ENCODE data around the gene ALOX12. TPM values are rescaled to one million over a fixed set of nuclear protein-coding genes. Genes with fewer than 3 reads are reported as not detected.

Gene ALOX12
- total RNA-seq, 2 experiments from 2014 or later = not detected

- ChIA-PET POLR2A (no interaction called here), CTCF (ENCODE audit: unreplicated experiment) (no interaction called here)
- no peaks in the 10 kb centered on the region for H3K9me2 ChIP-seq (ENCODE audit: insufficient read depth, low read length)
- BruUV-seq (replicated peaks) = no TSS peak
- no peaks in the 10 kb centered on the region for H3K36me3 ChIP-seq (ENCODE audit: insufficient read depth, low read length)
- peaks cover 2% of the 10 kb centered on the region; the same call in 1 of the 2 replicates for H3K79me2 ChIP-seq (ENCODE audit: insufficient read depth, low read depth, low read length)
- TF ChIP-seq CTCF (conservative IDR thresholded peaks at IDR 0.05; ENCODE audit: low read length) (no peak), EZH2phosphoT487 (IDR thresholded peaks at IDR 0.05; ENCODE audit: borderline replicate concordance, low read depth, low read length) (no peak)
- no peaks in the 10 kb centered on the region for H3K9me3 ChIP-seq (ENCODE audit: low read length)
- no peak overlapping the region for H3K4me3 ChIP-seq (ENCODE audit: low read depth, low read length, poor library complexity, severe bottlenecking)
- H2AFZ ChIP-seq (ENCODE audit: low read length) = no peak overlapping the region
- no peaks in the 10 kb centered on the region for H4K20me1 ChIP-seq (ENCODE audit: insufficient read depth, low read length)
- H3K4me2 ChIP-seq (ENCODE audit: low read length) = no peak overlapping the region
- no peak overlapping the region for H3K27ac ChIP-seq (ENCODE audit: low read depth, low read length, poor library complexity, severe bottlenecking)
- intact Hi-C loops (cut with micrococcal nuclease; ENCODE audit: unreplicated experiment) = no loop called here
- DNase-seq (ENCODE audit: low spot score) = no peak
- peaks cover 30% of the 10 kb centered on the region for H3K4me1 ChIP-seq (ENCODE audit: insufficient read depth, low read length, poor library complexity, severe bottlenecking)
Observed at GRCh38 chr17:7041607-7042500, 46.0 kb downstream of the ALOX12 start.

GRCh38 chr17:7042501-7043181 lies 46.8 kb downstream of the ALOX12 start:
- Histone ChIP-seq H3K4me2 (ENCODE audit: low read length) (no peak overlapping the region), H3K36me3 (ENCODE audit: insufficient read depth, low read length) (no peaks in the 10 kb centered on the region), H3K79me2 (ENCODE audit: insufficient read depth, low read depth, low read length) (no peaks in the 10 kb centered on the region), H3K9me3 (ENCODE audit: low read length) (no peaks in the 10 kb centered on the region), H3K27ac (ENCODE audit: low read depth, low read length, poor library complexity, severe bottlenecking) (no peak overlapping the region), H3K4me1 (ENCODE audit: insufficient read depth, low read length, poor library complexity, severe bottlenecking) (peaks cover 30% of the 10 kb centered on the region), H4K20me1 (ENCODE audit: insufficient read depth, low read length) (no peaks in the 10 kb centered on the region), H3K4me3 (ENCODE audit: low read depth, low read length, poor library complexity, severe bottlenecking) (no peak overlapping the region), H3K9me2 (ENCODE audit: insufficient read depth, low read length) (no peaks in the 10 kb centered on the region), H2AFZ (ENCODE audit: low read length) (no peak overlapping the region)
- TF ChIP-seq EZH2phosphoT487 (IDR thresholded peaks at IDR 0.05; ENCODE audit: borderline replicate concordance, low read depth, low read length) (no peak), CTCF (conservative IDR thresholded peaks at IDR 0.05; ENCODE audit: low read length) (no peak)
- no peak for DNase-seq (ENCODE audit: low spot score)
- ChIA-PET CTCF (ENCODE audit: unreplicated experiment) (no interaction called here), POLR2A (no interaction called here)
- BruUV-seq (replicated peaks) = no TSS peak
- intact Hi-C loops (cut with micrococcal nuclease; ENCODE audit: unreplicated experiment) = no loop called here

DNA sequence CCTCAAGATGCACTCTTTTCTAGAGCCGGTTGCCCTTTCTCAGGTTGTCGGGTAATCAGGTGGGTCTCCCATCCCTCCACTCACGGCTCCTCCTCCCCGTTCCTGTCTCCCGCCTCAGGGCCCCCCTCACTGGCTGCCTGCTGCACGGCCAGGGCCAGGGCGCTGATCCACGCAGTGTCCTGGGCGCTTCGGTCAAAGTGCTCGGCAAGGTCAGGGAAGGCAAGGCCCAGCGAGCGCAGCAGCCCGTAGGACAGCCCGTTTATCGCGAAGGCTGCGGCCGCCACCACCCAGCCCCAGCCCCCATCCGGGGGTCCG lies 47.3 kb downstream of the ALOX12 start:
- CTCF ChIA-PET (ENCODE audit: unreplicated experiment) = no interaction called here
- peaks cover 30% of the 10 kb centered on the region for H3K4me1 ChIP-seq (ENCODE audit: insufficient read depth, low read length, poor library complexity, severe bottlenecking)
- H3K9me3 ChIP-seq (ENCODE audit: low read length) = no peaks in the 10 kb centered on the region
- BruUV-seq (replicated peaks) = no TSS peak
- no peak overlapping the region for H3K27ac ChIP-seq (ENCODE audit: low read depth, low read length, poor library complexity, severe bottlenecking)
- intact Hi-C loops (cut with micrococcal nuclease; ENCODE audit: unreplicated experiment) = no loop called here
- no peak overlapping the region for H3K4me2 ChIP-seq (ENCODE audit: low read length)
- H4K20me1 ChIP-seq (ENCODE audit: insufficient read depth, low read length) = no peaks in the 10 kb centered on the region
- no peak for DNase-seq (ENCODE audit: low spot score)
- TF ChIP-seq EZH2phosphoT487 (IDR thresholded peaks at IDR 0.05; ENCODE audit: borderline replicate concordance, low read depth, low read length) = no peak
- TF ChIP-seq CTCF (conservative IDR thresholded peaks at IDR 0.05; ENCODE audit: low read length) = no peak
- no peak overlapping the region for H2AFZ ChIP-seq (ENCODE audit: low read length)
- POLR2A ChIA-PET = no interaction called here
- no peaks in the 10 kb centered on the region for H3K79me2 ChIP-seq (ENCODE audit: insufficient read depth, low read depth, low read length)
- no peaks in the 10 kb centered on the region for H3K9me2 ChIP-seq (ENCODE audit: insufficient read depth, low read length)
- no peak overlapping the region for H3K4me3 ChIP-seq (ENCODE audit: low read depth, low read length, poor library complexity, severe bottlenecking)
- H3K36me3 ChIP-seq (ENCODE audit: insufficient read depth, low read length) = no peaks in the 10 kb centered on the region
